Activated CD4-positive, alpha-beta memory T cell treated with anti-CD3 and anti-CD28 coated beads, Interleukin-2, amount 10 ng/mL, durations not matched to agents 7 days and 5 days (primary cell): Measurements from ENCODE around the gene SEC23B. TPM values are rescaled to one million over a fixed set of nuclear protein-coding genes. Genes with fewer than 3 reads are reported as not detected.

Experiments
- CTCF ChIA-PET: fragments of 350-600 bp; sonication (Branson Sonifier 250); formaldehyde crosslinking; loops from one replicate; lab custom pipeline; 2021; ENCODE audit warnings: antibody characterized with exemption, inconsistent platforms; lab: Charles Lee
- POLR2A ChIA-PET: fragments of 350-600 bp; sonication (Branson Sonifier 250); formaldehyde crosslinking; loops from one replicate; lab custom pipeline; 2021; ENCODE audit warnings: antibody characterized with exemption; lab: Charles Lee
- DNase-seq: peaks from one replicate; pipeline ENCODE4 v3.0.0-alpha.2; 2020
- H3K27ac Mint-ChIP-seq: one replicate; pipeline ENCODE4 v1.8.0; 2021; ENCODE audit warnings: mild to moderate bottlenecking, mixed read lengths
- H3K27me3 Mint-ChIP-seq: one replicate; pipeline ENCODE4 v1.8.0; 2021; ENCODE audit warnings: mixed read lengths
- H3K36me3 Mint-ChIP-seq: one replicate; pipeline ENCODE4 v1.8.0; 2021; ENCODE audit warnings: low read depth, mixed read lengths
- H3K4me1 Mint-ChIP-seq: one replicate; pipeline ENCODE4 v1.8.0; 2021; ENCODE audit warnings: mixed read lengths
- H3K4me3 Mint-ChIP-seq: one replicate; pipeline ENCODE4 v1.8.0; 2021; ENCODE audit warnings: mild to moderate bottlenecking, mixed read lengths
- H3K9me3 Mint-ChIP-seq: one replicate; pipeline ENCODE4 v1.8.0; 2021; ENCODE audit warnings: mixed read lengths
- total RNA-seq, 2 experiments: library from RNA; stranded (reverse); gene quantifications; one replicate each; pipeline ENCODE4 v1.2.3, GENCODE V29; 2021

SEC23B gene
- 100 to 1,000 TPM in 1 of 2 experiments, 10 to 100 TPM in 1; 95.2 to 101 TPM for total RNA-seq

DNA sequence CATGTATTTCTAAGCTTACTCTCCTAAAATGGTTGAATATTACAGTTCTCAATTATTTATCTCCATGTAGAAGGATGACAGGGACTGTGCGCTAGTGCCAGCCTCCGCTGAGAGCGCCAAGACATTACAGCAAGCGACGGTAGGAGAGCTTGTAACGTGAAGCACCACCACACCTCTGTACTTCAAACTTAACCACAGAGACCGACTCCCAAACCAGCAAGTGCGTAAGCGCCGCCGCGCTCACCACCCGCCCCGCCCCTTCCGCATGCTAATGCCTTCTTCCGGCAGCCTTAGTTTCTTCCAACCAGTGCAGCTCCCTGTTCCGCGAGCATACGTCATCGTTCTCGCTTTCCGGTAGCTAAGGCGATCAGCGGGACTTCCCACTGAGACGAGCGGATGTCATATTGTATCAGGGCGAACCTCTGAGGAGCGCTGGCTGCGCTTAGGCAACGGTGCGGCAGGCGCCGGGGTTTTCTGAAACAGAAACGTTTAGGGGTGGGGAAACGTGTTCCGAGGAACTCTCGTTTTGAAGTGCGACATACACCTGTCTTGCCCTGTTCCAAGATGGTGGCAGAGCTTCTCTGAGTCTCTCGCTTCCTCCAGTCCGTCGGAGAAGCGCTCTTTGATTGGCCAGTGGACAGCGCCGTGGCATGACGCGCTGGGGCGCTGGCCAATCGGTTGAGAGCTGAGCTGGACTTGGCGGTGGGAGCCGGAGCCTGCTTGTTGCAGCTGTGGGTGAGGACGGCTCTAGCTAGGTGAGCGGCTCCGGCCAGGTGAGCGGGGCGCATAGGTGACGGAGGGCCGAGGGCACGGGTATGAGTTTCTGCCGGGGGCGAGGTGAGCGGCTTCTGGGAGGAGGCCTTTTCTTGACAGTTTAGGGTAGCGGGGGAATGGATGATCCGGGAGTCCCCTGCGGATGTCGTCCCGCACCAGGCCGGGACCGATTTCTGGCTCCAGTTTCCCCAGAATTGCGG is at the start of gene SEC23B:
Gene SEC23B, plus strand, starts transcription at position 723 of the 974 bp plus-strand sequence. CDS start 2,896 bp downstream, outside the sequence.
- CTCF ChIA-PET = interaction anchor here (0.8 to 3.1 kb wide), 8 partner anchors 10 to 1002 kb away, joined by 3 to 30 read pairs (median 4); partner anchors contain the start of genes DTD1, DZANK1, POLR3F and RBBP9
- peak within 1 kb of the TSS; percentile 99 for H3K27ac Mint-ChIP-seq
- DNase-seq = peak; percentile 98

DNA sequence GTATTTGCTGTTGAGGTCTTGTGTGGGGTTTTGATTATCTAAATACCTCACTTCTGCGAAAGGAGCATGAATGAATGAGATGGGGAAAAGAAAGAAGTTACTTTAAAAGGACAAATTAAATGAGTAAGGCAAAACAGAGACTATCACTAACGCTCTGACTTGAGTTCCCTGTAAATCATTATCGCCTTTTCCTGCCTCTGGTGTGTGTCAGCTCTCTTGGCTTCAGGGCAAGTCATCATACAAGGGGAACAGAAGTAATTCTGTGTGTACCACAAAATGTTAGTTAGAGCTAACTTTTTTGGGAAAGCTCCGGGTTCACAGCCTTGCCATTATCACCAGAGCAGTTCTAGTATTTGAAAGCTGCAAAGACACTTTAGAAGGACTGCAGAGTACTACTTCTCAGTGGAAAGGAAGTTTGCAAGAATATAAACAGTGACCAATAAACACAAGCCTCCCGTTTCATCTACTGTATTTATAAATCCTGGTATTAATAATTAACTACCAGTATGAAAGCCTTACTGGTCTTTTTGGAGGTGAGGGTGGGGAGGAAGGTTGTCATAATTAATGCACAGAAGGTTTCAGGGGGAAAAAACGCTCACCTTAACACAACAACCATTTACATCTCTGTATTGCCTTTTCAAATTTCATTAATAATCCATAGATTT is 42.1 kb upstream of the SEC23B start:
- CTCF ChIA-PET = interaction anchor here (2.9 kb wide), 1 partner anchor 42 kb away, joined by 21 read pairs; the partner anchor contains the start of gene SEC23B
- Mint-ChIP-seq H3K36me3 (peaks cover 4% of the 10 kb centered on the region), H3K9me3 (no peaks in the 10 kb centered on the region), H3K27me3 (no peaks in the 10 kb centered on the region), H3K27ac (no peak overlapping the region), H3K4me1 (peaks cover 30% of the 10 kb centered on the region), H3K4me3 (peak overlapping the region; percentile 12)
- POLR2A ChIA-PET = interaction anchor here (3.2 to 5.2 kb wide), 2 partner anchors 32 to 42 kb away, joined by 37 to 89 read pairs; partner anchors contain the start of genes RBBP9 and SEC23B
- DNase-seq = no peak

More for the DNA sequence above, at the start of gene SEC23B:
- H3K4me1 Mint-ChIP-seq = peaks cover 53% of the 10 kb centered on the region
- POLR2A ChIA-PET = interaction anchor here (0.7 to 5.2 kb wide), 34 partner anchors 8 to 1545 kb away, joined by 3 to 143 read pairs (median 5); partner anchors contain the start of genes BFSP1, CFAP61, CRNKL1 and DTD1
- H3K9me3 Mint-ChIP-seq = no peaks in the 10 kb centered on the region
- peaks cover 42% of the 10 kb centered on the region for H3K36me3 Mint-ChIP-seq
- no peaks in the 10 kb centered on the region for H3K27me3 Mint-ChIP-seq
- H3K4me3 Mint-ChIP-seq = peak within 1 kb of the TSS; percentile 99

DNA sequence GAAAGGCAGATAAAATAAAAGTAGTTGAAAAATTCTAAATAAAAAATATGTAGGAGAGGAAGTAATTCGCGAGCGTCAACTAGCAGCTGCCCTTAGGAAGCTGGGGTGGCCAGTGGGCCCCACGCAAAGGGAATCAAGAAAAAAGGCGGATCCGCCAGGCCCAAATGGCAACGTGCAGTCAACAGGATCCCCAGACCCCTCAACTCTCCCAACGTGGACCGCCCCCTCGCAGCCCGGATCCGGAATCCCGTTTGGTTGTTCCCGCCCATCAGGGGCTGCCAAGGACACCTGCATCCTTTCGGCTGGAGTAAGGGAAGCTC is 41.2 kb upstream of the SEC23B start:
- Mint-ChIP-seq H3K9me3 (no peaks in the 10 kb centered on the region), H3K4me1 (peaks cover 30% of the 10 kb centered on the region), H3K36me3 (peaks cover 7% of the 10 kb centered on the region), H3K27ac (no peak overlapping the region), H3K27me3 (no peaks in the 10 kb centered on the region), H3K4me3 (peak overlapping the region; percentile 95)
- no peak for DNase-seq
- POLR2A ChIA-PET = interaction anchor here (0.6 to 5.2 kb wide), 14 partner anchors 8 to 1561 kb away, joined by 3 to 89 read pairs (median 4); partner anchors contain the start of genes DTD1, RBBP9, SEC23B and SMIM26
- CTCF ChIA-PET = interaction anchor here (0.9 to 2.9 kb wide), 4 partner anchors 29 to 52 kb away, joined by 3 to 21 read pairs (median 4); partner anchors contain the start of gene SEC23B

DNA sequence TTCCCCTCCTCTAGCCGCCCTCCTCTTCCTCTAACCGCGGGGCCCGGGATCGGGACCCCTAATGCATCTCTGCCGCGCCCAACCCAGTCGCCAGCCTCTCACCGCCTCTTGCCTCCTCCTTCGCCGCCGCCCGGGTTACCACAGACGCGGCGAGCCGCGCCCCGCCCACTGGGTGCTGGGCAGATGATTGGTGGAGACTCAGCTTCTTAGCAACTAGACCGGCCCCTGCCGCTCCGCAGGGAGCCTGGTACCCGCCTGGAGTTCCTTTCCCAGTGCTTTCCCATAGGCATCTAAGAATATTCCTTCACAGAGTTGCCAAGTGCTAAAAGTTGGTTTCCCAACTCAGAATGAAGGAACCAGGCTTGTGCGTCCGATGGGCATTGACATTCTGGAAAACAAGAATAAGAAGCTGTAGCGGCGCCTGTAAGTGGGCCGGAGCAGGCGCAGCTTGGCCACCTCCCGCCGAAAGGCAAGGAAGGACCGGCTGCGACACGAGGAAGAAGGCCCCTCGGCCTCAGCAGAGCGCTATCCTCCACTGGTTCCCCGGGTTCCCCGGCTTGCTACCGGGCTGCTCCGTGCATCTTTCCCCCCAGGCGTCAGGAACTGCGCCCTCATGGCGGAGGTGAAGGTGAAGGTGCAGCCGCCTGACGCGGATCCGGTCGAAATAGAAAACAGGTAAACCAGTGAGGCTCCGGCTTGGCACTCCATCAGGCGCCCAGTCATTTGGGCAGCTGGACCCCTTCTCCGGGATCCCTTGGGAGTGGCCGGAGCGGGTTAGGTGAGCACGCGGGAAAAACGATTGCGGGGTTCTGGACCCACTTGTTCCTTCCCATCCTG is 40.6 kb upstream of the SEC23B start, which contains the start of the genes DZANK1 and POLR3F:
Gene DZANK1, minus strand, starts transcription at position 137 of the 837 bp plus-strand sequence. CDS start 1,672 bp downstream, outside the sequence.
Gene POLR3F, plus strand, starts transcription at position 497 of the 837 bp plus-strand sequence. Its CDS starts 117 bp downstream, at position 614.
- peaks cover 30% of the 10 kb centered on the region for H3K4me1 Mint-ChIP-seq
- ChIA-PET POLR2A (interaction anchor here (0.6 to 5.2 kb wide), 18 partner anchors 9 to 1560 kb away, joined by 3 to 89 read pairs (median 4); partner anchors contain the start of genes DTD1, KAT14, PET117 and RBBP9), CTCF (interaction anchor here (0.9 to 2.9 kb wide), 6 partner anchors 23 to 54 kb away, joined by 3 to 21 read pairs (median 4); partner anchors contain the start of gene SEC23B)
- peak; percentile 94 for DNase-seq
- H3K36me3 Mint-ChIP-seq = peaks cover 7% of the 10 kb centered on the region
- H3K9me3 Mint-ChIP-seq = no peaks in the 10 kb centered on the region
- peak within 1 kb of the TSS; percentile 95 for H3K4me3 Mint-ChIP-seq
- H3K27me3 Mint-ChIP-seq = no peaks in the 10 kb centered on the region
- H3K27ac Mint-ChIP-seq = peak within 1 kb of the TSS; percentile 81

DNA sequence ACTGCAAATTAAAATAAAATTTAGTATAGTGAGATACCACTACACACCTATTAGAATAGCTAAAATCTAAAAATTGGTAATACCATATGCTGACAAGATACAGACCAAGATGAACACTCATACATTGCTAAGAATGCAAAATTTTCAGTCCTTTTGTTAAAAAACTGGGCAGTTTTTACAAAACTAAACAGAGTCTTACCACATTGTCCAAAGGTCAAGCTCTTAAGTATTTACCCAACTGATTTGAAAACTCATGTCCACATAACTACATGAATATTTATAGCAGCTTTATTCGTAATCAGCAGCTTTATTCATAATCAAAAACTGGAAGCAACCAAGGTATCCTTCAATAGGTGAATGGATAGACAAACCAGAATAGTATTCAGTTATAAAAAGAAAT is 30.5 kb upstream of the SEC23B start:
- ChIA-PET CTCF (no interaction called here), POLR2A (interaction anchor here (1.3 kb wide), 1 partner anchor 10 kb away, joined by 6 read pairs; the partner anchor contains the start of genes DZANK1 and POLR3F)

DNA sequence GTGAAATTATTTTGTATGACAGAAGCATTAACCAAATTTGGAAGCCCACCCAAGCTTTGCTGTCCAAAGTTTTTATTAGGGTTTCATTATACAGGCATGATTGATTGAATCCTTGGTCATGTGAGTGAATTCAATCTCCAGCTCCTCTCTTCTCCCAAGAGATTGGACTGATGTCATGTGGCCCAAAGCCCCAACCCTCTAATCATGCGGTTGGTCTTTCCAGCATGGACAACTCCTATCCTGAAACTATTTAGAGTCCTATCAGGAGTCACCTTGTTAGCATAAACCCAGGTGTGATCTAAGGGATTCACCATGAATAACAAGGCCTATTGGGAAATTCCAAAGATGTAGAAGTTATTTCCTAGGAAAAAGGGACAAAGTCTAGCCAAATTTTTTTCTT is 29.9 kb upstream of the SEC23B start:
- H3K27me3 Mint-ChIP-seq = no peaks in the 10 kb centered on the region
- POLR2A ChIA-PET = interaction anchor here (1.3 kb wide), 1 partner anchor 11 kb away, joined by 6 read pairs; the partner anchor contains the start of genes DZANK1 and POLR3F
- CTCF ChIA-PET = no interaction called here
- DNase-seq = no peak
- H3K9me3 Mint-ChIP-seq = no peaks in the 10 kb centered on the region
- H3K4me1 Mint-ChIP-seq = no peaks in the 10 kb centered on the region
- no peak overlapping the region for H3K27ac Mint-ChIP-seq
- H3K36me3 Mint-ChIP-seq = peaks cover 41% of the 10 kb centered on the region
- H3K4me3 Mint-ChIP-seq = no peak overlapping the region

More for the DNA sequence above, 30.5 kb upstream of the SEC23B start:
- no peak overlapping the region for H3K27ac Mint-ChIP-seq
- no peaks in the 10 kb centered on the region for H3K27me3 Mint-ChIP-seq
- DNase-seq = no peak
- no peaks in the 10 kb centered on the region for H3K9me3 Mint-ChIP-seq
- H3K4me3 Mint-ChIP-seq = no peak overlapping the region
- H3K36me3 Mint-ChIP-seq = peaks cover 35% of the 10 kb centered on the region
- H3K4me1 Mint-ChIP-seq = no peaks in the 10 kb centered on the region

DNA sequence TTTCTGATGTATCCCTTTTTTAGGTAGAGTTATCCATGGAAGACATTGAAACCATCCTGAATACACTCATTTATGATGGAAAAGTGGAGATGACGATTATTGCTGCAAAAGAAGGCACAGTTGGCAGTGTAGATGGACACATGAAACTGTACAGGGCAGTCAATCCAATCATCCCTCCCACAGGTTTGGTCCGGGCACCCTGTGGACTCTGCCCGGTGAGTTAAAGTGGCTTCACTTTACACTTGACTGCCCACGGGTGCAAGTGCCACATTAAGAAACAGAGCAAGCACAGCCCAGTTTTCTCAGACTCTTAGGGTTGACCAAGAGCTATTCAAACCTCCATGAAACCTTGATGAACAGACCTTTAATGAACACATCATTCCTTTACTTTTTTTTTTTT is 26.1 kb upstream of the SEC23B start:
- POLR2A ChIA-PET = no interaction called here

DNA sequence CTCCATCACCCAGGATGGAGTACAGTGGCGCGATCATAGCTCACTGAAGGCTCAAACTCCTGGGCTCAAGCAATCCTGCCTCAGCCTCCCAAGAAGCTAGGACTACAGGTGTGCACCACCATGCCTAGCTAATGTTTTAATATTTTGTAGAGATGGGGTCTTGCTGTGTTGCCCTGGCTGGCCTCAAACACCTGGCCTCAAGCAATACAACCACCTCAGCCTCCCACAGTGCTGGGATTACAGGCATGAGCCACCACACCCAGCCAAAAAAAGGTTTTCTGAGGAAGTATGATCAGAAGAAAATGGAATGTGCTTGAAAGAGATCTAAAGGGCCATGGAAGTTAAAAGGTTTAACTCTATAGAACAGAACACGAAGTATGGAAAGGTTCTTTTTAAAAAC is 19.4 kb upstream of the SEC23B start:
- Mint-ChIP-seq H3K27me3 (no peaks in the 10 kb centered on the region), H3K4me1 (peaks cover 2% of the 10 kb centered on the region), H3K36me3 (peaks cover 44% of the 10 kb centered on the region), H3K27ac (no peak overlapping the region), H3K4me3 (no peak overlapping the region), H3K9me3 (no peaks in the 10 kb centered on the region)
- DNase-seq = no peak
- POLR2A ChIA-PET = interaction anchor here (0.9 kb wide), 1 partner anchor 18 kb away, joined by 3 read pairs; no protein-coding TSS in a partner anchor
- CTCF ChIA-PET = interaction anchor here (0.8 kb wide), 1 partner anchor 27 kb away, joined by 3 read pairs; no protein-coding TSS in a partner anchor

More for the DNA sequence above, 26.1 kb upstream of the SEC23B start:
- CTCF ChIA-PET = interaction anchor here (0.9 kb wide), 1 partner anchor 11 kb away, joined by 3 read pairs; no protein-coding TSS in a partner anchor
- H3K27me3 Mint-ChIP-seq = no peaks in the 10 kb centered on the region
- no peaks in the 10 kb centered on the region for H3K9me3 Mint-ChIP-seq
- H3K27ac Mint-ChIP-seq = no peak overlapping the region
- H3K4me1 Mint-ChIP-seq = no peaks in the 10 kb centered on the region
- no peak for DNase-seq
- no peak overlapping the region for H3K4me3 Mint-ChIP-seq
- peaks cover 40% of the 10 kb centered on the region for H3K36me3 Mint-ChIP-seq

DNA sequence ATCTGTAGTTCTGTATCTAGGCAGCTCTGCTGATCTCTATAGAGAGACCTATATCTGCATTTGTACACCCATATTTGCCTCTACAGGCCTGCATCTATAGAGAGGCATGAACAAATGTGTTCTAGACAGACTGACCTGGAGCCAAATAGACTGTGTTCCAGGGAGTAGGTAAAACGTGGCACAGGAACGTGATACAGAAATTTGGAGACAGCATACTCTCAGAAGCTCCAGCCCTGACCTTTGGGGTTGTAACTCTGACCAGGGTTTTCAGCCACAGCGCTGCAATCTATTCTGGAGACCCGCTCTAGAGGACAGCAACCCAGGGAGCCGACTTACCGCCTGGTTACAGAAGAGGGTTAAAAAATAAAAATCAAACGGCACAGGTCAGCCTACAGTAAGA is 11.7 kb upstream of the SEC23B start:
- DNase-seq = no peak
- H3K4me1 Mint-ChIP-seq = peaks cover 24% of the 10 kb centered on the region
- peaks cover 16% of the 10 kb centered on the region for H3K36me3 Mint-ChIP-seq
- H3K27me3 Mint-ChIP-seq = no peaks in the 10 kb centered on the region
- ChIA-PET CTCF (interaction anchor here (0.8 to 4.3 kb wide), 2 partner anchors 11 to 29 kb away, joined by 4 to 30 read pairs; partner anchors contain the start of genes DZANK1, POLR3F and SEC23B), POLR2A (interaction anchor here (1.0 to 4.7 kb wide), 7 partner anchors 10 to 97 kb away, joined by 3 to 143 read pairs (median 5); partner anchors contain the start of genes DZANK1, POLR3F, SEC23B and SMIM26)
- H3K4me3 Mint-ChIP-seq = peak overlapping the region; percentile 98
- no peaks in the 10 kb centered on the region for H3K9me3 Mint-ChIP-seq
- no peak overlapping the region for H3K27ac Mint-ChIP-seq

DNA sequence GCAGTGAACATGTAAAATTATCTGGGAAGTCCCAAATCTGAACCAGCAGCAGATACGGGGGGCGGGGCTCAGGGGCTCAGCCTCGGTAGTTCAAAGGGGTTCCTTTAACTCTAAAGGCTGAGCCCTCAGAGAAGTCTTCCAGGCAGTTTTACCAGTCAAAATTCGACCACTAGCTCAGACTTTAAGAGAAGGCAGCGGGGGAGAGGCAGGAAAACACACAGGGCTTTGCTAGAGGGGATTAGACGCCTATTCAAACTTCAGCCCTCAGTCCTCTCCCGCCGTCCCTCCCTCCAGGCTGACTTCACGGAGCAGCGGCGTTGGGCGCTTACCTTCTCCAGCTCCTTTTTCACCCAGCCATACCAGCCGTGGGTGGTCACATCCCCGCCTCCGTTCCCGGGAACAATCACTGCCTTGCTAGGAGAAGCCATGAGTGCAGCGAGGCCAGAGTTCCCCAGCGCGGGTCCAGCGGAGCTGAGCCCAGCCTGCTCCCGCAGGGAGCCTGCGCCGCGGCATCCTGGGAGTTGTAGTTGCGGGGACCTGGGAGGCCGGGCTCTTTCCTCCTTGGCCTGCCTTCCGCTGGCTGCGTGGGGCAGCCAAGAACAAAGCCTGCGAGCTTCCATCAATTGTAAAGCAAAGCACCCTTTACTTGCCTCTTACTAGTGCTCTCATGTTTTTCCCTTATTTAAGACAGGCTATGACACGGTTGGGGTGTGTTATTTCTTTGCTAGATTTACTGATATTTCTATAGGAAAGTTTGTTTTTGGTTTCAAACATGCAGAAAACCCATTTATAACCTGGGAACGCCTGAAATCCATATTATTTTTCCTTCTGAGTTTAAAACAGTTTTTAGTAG is 10.8 kb upstream of the SEC23B start, which contains the start of gene RBBP9:
Gene RBBP9, minus strand, starts transcription at position 486 of the 853 bp plus-strand sequence. Its CDS starts 58 bp downstream, at position 428.
- ChIA-PET CTCF (interaction anchor here (0.7 to 4.3 kb wide), 2 partner anchors 10 to 30 kb away, joined by 3 to 30 read pairs; partner anchors contain the start of genes DZANK1, POLR3F and SEC23B), POLR2A (interaction anchor here (1.0 to 4.7 kb wide), 8 partner anchors 10 to 359 kb away, joined by 3 to 143 read pairs (median 5); partner anchors contain the start of genes DZANK1, KAT14, PET117 and POLR3F)
- DNase-seq = peak; percentile 79
- peaks cover 13% of the 10 kb centered on the region for H3K36me3 Mint-ChIP-seq
- H3K9me3 Mint-ChIP-seq = no peaks in the 10 kb centered on the region
- no peaks in the 10 kb centered on the region for H3K27me3 Mint-ChIP-seq
- H3K27ac Mint-ChIP-seq = peak within 1 kb of the TSS; percentile 77
- peaks cover 26% of the 10 kb centered on the region for H3K4me1 Mint-ChIP-seq
- H3K4me3 Mint-ChIP-seq = peak within 1 kb of the TSS; percentile 98
